HepG2 (cell line): ENCODE measurements around the gene PPP2R2C. TPM values are rescaled to one million over a fixed set of nuclear protein-coding genes. Genes with fewer than 3 reads are reported as not detected.

Experiments used
- ATAC-seq: fragments of 200-7000 bp; cut with Tn5 transposase; 3 replicates; pipeline ENCODE4 v1.9.1; 2020; ENCODE audit warnings: mild to moderate bottlenecking, moderate library complexity
- BruUV-seq: library from RNA; stranded (reverse); fragments of 400-500 nt; replicated peaks from 2 replicates; lab custom pipeline; 2021; lab: Mats Ljungman, UMichigan
- CTCF ChIA-PET: fragments of 300-600 bp; formaldehyde crosslinking; extraction: SDS; loops from one replicate; lab custom pipeline; 2021; ENCODE audit warnings: low total read pairs, inconsistent platforms, low intra/inter-chr PET ratio; lab: Yijun Ruan, JAX
- POLR2A ChIA-PET: fragments of 350-600 bp; sonication (Branson Sonifier 250); formaldehyde crosslinking; loops from one replicate; lab custom pipeline; 2020; ENCODE audit warnings: antibody characterized with exemption, inconsistent platforms; lab: Yijun Ruan, JAX
- DNase-seq: peaks from one replicate; pipeline ENCODE4 v3.0.0-alpha.2; 2015; ENCODE audit warnings: low spot score
- FAIRE-seq: peaks from 3 replicates; lab custom pipeline; 2011; peaks lifted over from hg19 to GRCh38; lab: Jason Lieb, UNC
- H2AFZ ChIP-seq: one replicate; pipeline ENCODE4 v1.6.1; 2011; ENCODE audit warnings: low read length, inconsistent platforms
- H3K27ac ChIP-seq: fragments of 300-600 bp; 3 replicates; pipeline ENCODE4 v1.8.0; 2011; ENCODE audit warnings: mixed run types, mild to moderate bottlenecking, mixed read lengths, low read length, inconsistent platforms; ENCODE audit not compliant: insufficient read depth; ENCODE audit errors: extremely low read length
- H3K27me3 ChIP-seq, 2 experiments: fragments of 200-600 bp in 1 of 2; 2 replicates in 1 of 2; 3 replicates in 1 of 2; pipeline versions ENCODE4 v1.6.0 to v1.8.0; 2011; ENCODE audit warnings: low read length in 2 of 2, mild to moderate bottlenecking in 2 of 2, moderate library complexity in 2 of 2, inconsistent platforms in 1 of 2; ENCODE audit not compliant: insufficient read depth in 2 of 2, control insufficient read depth in 1 of 2
- H3K36me3 ChIP-seq, 2 experiments: fragments of 200-600 bp in 1 of 2; replicated peaks in 1 of 2; 2 replicates in 1 of 2; 3 replicates in 1 of 2; pipeline versions ENCODE4 v1.5.1 to v1.8.0; 2011; ENCODE audit warnings: low read length in 2 of 2, inconsistent platforms in 1 of 2; ENCODE audit not compliant: insufficient read depth in 2 of 2, control insufficient read depth in 1 of 2
- H3K4me1 ChIP-seq: 2 replicates; pipeline ENCODE4 v1.5.1; 2012; ENCODE audit warnings: low read length, inconsistent platforms; ENCODE audit not compliant: insufficient read depth
- H3K4me2 ChIP-seq: 2 replicates; pipeline ENCODE4 v1.6.0; 2011; ENCODE audit warnings: low read depth, low read length, inconsistent platforms
- H3K4me3 ChIP-seq, 3 experiments: fragments of 200-600 bp in 1 of 3; sonication (generic), shearing (Covaris generic) in 1 of 3; replicated peaks in 1 of 3; 2 replicates each; pipeline ENCODE4 v1.5.1; 2011 to 2016; ENCODE audit warnings: low read length in 3 of 3, inconsistent platforms in 2 of 3, low read depth in 2 of 3, mild to moderate bottlenecking in 2 of 3, control low read depth in 1 of 3, mixed read lengths in 1 of 3; ENCODE audit not compliant: insufficient read depth in 1 of 3
- H3K79me2 ChIP-seq: one replicate; pipeline ENCODE4 v1.6.1; 2011; ENCODE audit warnings: low read length, inconsistent platforms; ENCODE audit not compliant: insufficient read depth
- H3K9ac ChIP-seq: 2 replicates; pipeline ENCODE4 v1.6.0; 2011; ENCODE audit warnings: mild to moderate bottlenecking, low read depth, low read length, inconsistent platforms; ENCODE audit not compliant: insufficient read depth
- H3K9me3 ChIP-seq: 2 replicates; pipeline ENCODE4 v1.5.1; 2012; ENCODE audit warnings: mild to moderate bottlenecking, low read length
- H4K20me1 ChIP-seq: 2 replicates; pipeline ENCODE4 v1.6.0; 2011; ENCODE audit warnings: inconsistent platforms, mild to moderate bottlenecking, low read length, moderate library complexity; ENCODE audit not compliant: insufficient read depth
- DZIP1 ChIP-seq: sonication (generic); formaldehyde crosslinking; IDR thresholded peaks from 2 replicates; pipeline ENCODE4 v1.5.0; 2020; ENCODE audit warnings: mild to moderate bottlenecking, missing genetic modification reagents
- PPARG ChIP-seq: conservative IDR thresholded peaks from 2 replicates; pipeline ENCODE4 v1.6.1; 2016; ENCODE audit warnings: missing biosample characterization, missing genetic modification reagents
- RARA ChIP-seq: IDR thresholded peaks from 2 replicates; pipeline ENCODE4 v1.6.1; 2016; ENCODE audit warnings: missing genetic modification reagents, missing compliant biosample characterization
- REPIN1 ChIP-seq: sonication (generic); formaldehyde crosslinking; IDR thresholded peaks from 2 replicates; pipeline ENCODE4 v1.8.0; 2022; ENCODE audit warnings: missing genetic modification reagents, low read depth, mild to moderate bottlenecking, borderline replicate concordance
- ZNF737 ChIP-seq: sonication (generic); formaldehyde crosslinking; IDR thresholded peaks from 2 replicates; pipeline ENCODE4 v1.5.0; 2020; ENCODE audit warnings: missing genetic modification reagents, mild to moderate bottlenecking, borderline replicate concordance
- ZNF770 ChIP-seq: sonication (generic); formaldehyde crosslinking; IDR thresholded peaks from 2 replicates; pipeline ENCODE4 v1.5.0; 2020; ENCODE audit warnings: mild to moderate bottlenecking, missing genetic modification reagents
- ZNF878 ChIP-seq: sonication (generic); formaldehyde crosslinking; IDR thresholded peaks from 2 replicates; pipeline ENCODE4 v1.8.1; 2023; ENCODE audit warnings: mild to moderate bottlenecking, missing genetic modification reagents, moderate library complexity
- WGBS: methylation state at CpG from one replicate; pipeline ENCODE4 v1.1.6; 2017; ENCODE audit warnings: low lambda C conversion rate; 5-methylcytosine and 5-hydroxymethylcytosine counted together
- in situ Hi-C: cut with HindIII; loops from 2 replicates; pipeline ENCODE4 v1.10.0; 2017; ENCODE audit warnings: low pct_unique_long_range_greater_than_20kb; ENCODE audit not compliant: extremely low pct_ligation_motif_present
- intact Hi-C: fragments of 100-400 bp; cut with micrococcal nuclease; formaldehyde crosslinking; loops from one replicate; pipeline ENCODE4 v1.10.0; 2022; ENCODE audit not compliant: unreplicated experiment
- polyA plus RNA-seq, 8 experiments: library from polyadenylated mRNA; depleted of rRNA in 3 of 8; stranded (reverse) in 7 of 8; unstranded in 1 of 8; fragments of >200 nt; fragmentation: Illumina TruSeq in 4 of 8; extraction: Trizol in 4 of 8; gene quantifications; 2 replicates each; pipeline versions ENCODE4 v1.2.1 to v1.2.3, GENCODE V29; 2011 to 2016; ENCODE audit warnings: low read depth in 4 of 8, missing spikeins in 1 of 8, mixed read lengths in 1 of 8; ENCODE audit not compliant: insufficient read depth in 1 of 8
- total RNA-seq, 5 experiments: library from RNA; depleted of rRNA; stranded (reverse); fragments of >200 nt; fragmentation: Illumina TruSeq; extraction: Trizol; gene quantifications; 2 replicates each; pipeline ENCODE4 v1.2.3, GENCODE V29; 2016; ENCODE audit warnings: low read depth in 1 of 5
- TF ChIP-seq, protein P1 (sequence below): sonication (generic); formaldehyde crosslinking; IDR thresholded peaks from 2 replicates; pipeline ENCODE4 v1.5.1; 2020; ENCODE audit warnings: mild to moderate bottlenecking, missing genetic modification reagents, borderline replicate concordance

Gene PPP2R2C
- total and polyA plus RNA-seq, 2 of the 13 experiments (the other 11 are each of a cell fraction or from before 2014, with no cell fraction given) = 0.60 to 8.6 TPM

DNA sequence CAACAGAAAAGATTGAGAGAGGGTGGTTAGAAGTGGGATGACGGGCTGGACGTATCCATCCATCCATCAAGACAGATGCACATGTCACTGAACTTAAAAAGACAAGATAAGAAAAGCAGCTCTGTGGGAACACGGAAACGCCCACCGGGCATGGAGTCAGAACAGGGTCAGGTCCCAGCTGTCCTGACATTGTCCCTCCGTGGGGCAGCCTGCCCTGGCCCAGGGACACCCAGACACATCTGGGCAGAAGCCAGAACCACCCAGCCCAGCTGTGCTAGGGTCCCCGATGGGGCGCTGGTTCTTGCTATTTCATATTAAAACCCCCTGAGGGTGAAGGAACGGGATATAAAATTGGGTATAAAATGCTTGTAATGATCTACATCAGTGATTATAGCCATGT lies 88.5 kb downstream of the PPP2R2C start:
- FAIRE-seq = no peak
- CTCF ChIA-PET = no interaction called here
- intact Hi-C loops = loop anchor here (2.0 kb wide), 1 partner anchor 135 kb away; no protein-coding TSS in a partner anchor

More for the DNA sequence above, 88.5 kb downstream of the PPP2R2C start:
- in situ Hi-C loops = loop anchor here (5.0 kb wide), 1 partner anchor 42 kb away; no protein-coding TSS in a partner anchor
- ATAC-seq (no peak), DNase-seq (no peak)
- Histone ChIP-seq H3K4me2 (no peak overlapping the region), H3K9ac (no peak overlapping the region), H3K4me3 (no peak overlapping the region), H2AFZ (no peak overlapping the region), H4K20me1 (no peaks in the 10 kb centered on the region), H3K27me3 (peaks cover 5 to 75% of the 10 kb centered on the region in 2 experiments)
- POLR2A ChIA-PET = no interaction called here
- BruUV-seq = no TSS peak
- WGBS = 2% methylated on average over 9 of the region's 9 CpGs
- TF ChIP-seq REPIN1 = no peak
- TF ChIP-seq RARA (CRISPR knock-in tag) = no peak
- TF ChIP-seq PPARG (CRISPR knock-in tag) = no peak
- no peak for TF ChIP-seq ZNF737
- no peak for TF ChIP-seq ZNF770 (CRISPR knock-in tag)
- no peak for TF ChIP-seq ZNF878 (CRISPR knock-in tag)
- TF ChIP-seq, protein P1, sequence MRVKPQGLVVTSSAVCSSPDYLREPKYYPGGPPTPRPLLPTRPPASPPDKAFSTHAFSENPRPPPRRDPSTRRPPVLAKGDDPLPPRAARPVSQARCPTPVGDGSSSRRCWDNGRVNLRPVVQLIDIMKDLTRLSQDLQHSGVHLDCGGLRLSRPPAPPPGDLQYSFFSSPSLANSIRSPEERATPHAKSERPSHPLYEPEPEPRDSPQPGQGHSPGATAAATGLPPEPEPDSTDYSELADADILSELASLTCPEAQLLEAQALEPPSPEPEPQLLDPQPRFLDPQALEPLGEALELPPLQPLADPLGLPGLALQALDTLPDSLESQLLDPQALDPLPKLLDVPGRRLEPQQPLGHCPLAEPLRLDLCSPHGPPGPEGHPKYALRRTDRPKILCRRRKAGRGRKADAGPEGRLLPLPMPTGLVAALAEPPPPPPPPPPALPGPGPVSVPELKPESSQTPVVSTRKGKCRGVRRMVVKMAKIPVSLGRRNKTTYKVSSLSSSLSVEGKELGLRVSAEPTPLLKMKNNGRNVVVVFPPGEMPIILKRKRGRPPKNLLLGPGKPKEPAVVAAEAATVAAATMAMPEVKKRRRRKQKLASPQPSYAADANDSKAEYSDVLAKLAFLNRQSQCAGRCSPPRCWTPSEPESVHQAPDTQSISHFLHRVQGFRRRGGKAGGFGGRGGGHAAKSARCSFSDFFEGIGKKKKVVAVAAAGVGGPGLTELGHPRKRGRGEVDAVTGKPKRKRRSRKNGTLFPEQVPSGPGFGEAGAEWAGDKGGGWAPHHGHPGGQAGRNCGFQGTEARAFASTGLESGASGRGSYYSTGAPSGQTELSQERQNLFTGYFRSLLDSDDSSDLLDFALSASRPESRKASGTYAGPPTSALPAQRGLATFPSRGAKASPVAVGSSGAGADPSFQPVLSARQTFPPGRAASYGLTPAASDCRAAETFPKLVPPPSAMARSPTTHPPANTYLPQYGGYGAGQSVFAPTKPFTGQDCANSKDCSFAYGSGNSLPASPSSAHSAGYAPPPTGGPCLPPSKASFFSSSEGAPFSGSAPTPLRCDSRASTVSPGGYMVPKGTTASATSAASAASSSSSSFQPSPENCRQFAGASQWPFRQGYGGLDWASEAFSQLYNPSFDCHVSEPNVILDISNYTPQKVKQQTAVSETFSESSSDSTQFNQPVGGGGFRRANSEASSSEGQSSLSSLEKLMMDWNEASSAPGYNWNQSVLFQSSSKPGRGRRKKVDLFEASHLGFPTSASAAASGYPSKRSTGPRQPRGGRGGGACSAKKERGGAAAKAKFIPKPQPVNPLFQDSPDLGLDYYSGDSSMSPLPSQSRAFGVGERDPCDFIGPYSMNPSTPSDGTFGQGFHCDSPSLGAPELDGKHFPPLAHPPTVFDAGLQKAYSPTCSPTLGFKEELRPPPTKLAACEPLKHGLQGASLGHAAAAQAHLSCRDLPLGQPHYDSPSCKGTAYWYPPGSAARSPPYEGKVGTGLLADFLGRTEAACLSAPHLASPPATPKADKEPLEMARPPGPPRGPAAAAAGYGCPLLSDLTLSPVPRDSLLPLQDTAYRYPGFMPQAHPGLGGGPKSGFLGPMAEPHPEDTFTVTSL (CRISPR knock-in tag) = no peak
- TF ChIP-seq DZIP1 (CRISPR knock-in tag) = no peak
- TF ChIP-seq, all 625 proteins: peak for 0
- Histone ChIP-seq H3K79me2 (no peaks in the 10 kb centered on the region), H3K9me3 (no peaks in the 10 kb centered on the region), H3K27ac (no peak overlapping the region), H3K4me1 (no peaks in the 10 kb centered on the region), H3K36me3 (no peaks in the 10 kb centered on the region)
